CD4-positive, alpha-beta memory T cell (primary cell): Measurements from ENCODE around the gene DGKD. TPM values are rescaled to one million over a fixed set of nuclear protein-coding genes. Genes with fewer than 3 reads are reported as not detected.

Experiments
- CTCF ChIA-PET: fragments of 350-600 bp; sonication (Branson Sonifier 250); formaldehyde crosslinking; loops from one replicate; lab custom pipeline; 2021; ENCODE audit warnings: inconsistent platforms; ENCODE audit not compliant: partially characterized antibody; lab: Charles Lee
- POLR2A ChIA-PET: fragments of 350-600 bp; sonication (Branson Sonifier 250); formaldehyde crosslinking; loops from one replicate; lab custom pipeline; 2021; ENCODE audit not compliant: partially characterized antibody; lab: Charles Lee
- DNase-seq, 5 donors: peaks; one replicate each; pipeline versions ENCODE4 v3.0.0 to v3.0.0-alpha.2; 2020 to 2022; ENCODE audit warnings: mixed read lengths in 1 of 5
- H3K27ac ChIP-seq: one replicate; pipeline ENCODE4 v1.7.0; 2013; ENCODE audit warnings: low read depth, low read length
- H3K27me3 ChIP-seq: 2 replicates; pipeline ENCODE4 v1.7.0; 2013; ENCODE audit warnings: mild to moderate bottlenecking, low read length, moderate library complexity; ENCODE audit not compliant: insufficient read depth
- H3K36me3 ChIP-seq: 2 replicates; pipeline ENCODE4 v1.7.0; 2013; ENCODE audit warnings: mild to moderate bottlenecking, low read length, moderate library complexity; ENCODE audit not compliant: insufficient read depth
- H3K4me1 ChIP-seq: 2 replicates; pipeline ENCODE4 v1.7.0; 2013; ENCODE audit warnings: mild to moderate bottlenecking, low read length, moderate library complexity; ENCODE audit not compliant: insufficient read depth
- H3K4me3 ChIP-seq, 2 donors: one replicate each; pipeline ENCODE4 v1.7.0; 2013; ENCODE audit warnings: low read length in 2 of 2, mild to moderate bottlenecking in 1 of 2
- H3K9me3 ChIP-seq, 2 donors: one replicate each; pipeline ENCODE4 v1.7.0; 2013; ENCODE audit warnings: low read length in 2 of 2, control low read depth in 1 of 2; ENCODE audit not compliant: control insufficient read depth in 1 of 2
- H3K27ac Mint-ChIP-seq, 7 donors: one replicate each; pipeline ENCODE4 v1.8.0; 2020 to 2021; ENCODE audit warnings: mixed read lengths in 7 of 7, mild to moderate bottlenecking in 6 of 7, inconsistent platforms in 3 of 7, moderate library complexity in 3 of 7
- H3K27me3 Mint-ChIP-seq, 2 donors: one replicate each; pipeline ENCODE4 v1.8.0; 2020 to 2021; ENCODE audit warnings: mixed read lengths in 2 of 2
- H3K36me3 Mint-ChIP-seq, 2 donors: one replicate each; pipeline ENCODE4 v1.8.0; 2020 to 2021; ENCODE audit warnings: mixed read lengths in 2 of 2, inconsistent platforms in 1 of 2, mild to moderate bottlenecking in 1 of 2
- H3K4me1 Mint-ChIP-seq, 4 donors: one replicate each; pipeline ENCODE4 v1.8.0; 2020 to 2021; ENCODE audit warnings: mixed read lengths in 4 of 4, mild to moderate bottlenecking in 1 of 4
- H3K4me3 Mint-ChIP-seq, 8 donors: one replicate each; pipeline ENCODE4 v1.8.0; 2020 to 2021; ENCODE audit warnings: mixed read lengths in 8 of 8, mild to moderate bottlenecking in 7 of 8, moderate library complexity in 6 of 8, inconsistent platforms in 3 of 8
- H3K9me3 Mint-ChIP-seq, 8 donors: one replicate each; pipeline ENCODE4 v1.8.0; 2020 to 2021; ENCODE audit warnings: mixed read lengths in 8 of 8, mild to moderate bottlenecking in 5 of 8, inconsistent platforms in 3 of 8, moderate library complexity in 1 of 8
- intact Hi-C: fragments of 100-400 bp; cut with micrococcal nuclease; formaldehyde crosslinking; loops from one replicate; pipeline ENCODE4 v1.15.1; 2023
- polyA plus RNA-seq, 2 donors: library from polyadenylated mRNA; unstranded; fragments of 300-500 nt; fragmentation: Illumina TruSeq; gene quantifications; one replicate each; pipeline ENCODE4 v1.2.3, GENCODE V29; 2021
- total RNA-seq, 2 experiments: library from RNA; stranded (reverse); gene quantifications; one replicate each; pipeline ENCODE4 v1.2.3, GENCODE V29; 2021

The DGKD gene
- total and polyA plus RNA-seq, 4 experiments from 2014 or later: 8.9 to 136 (median 78.8) TPM

- H3K4me1 Mint-ChIP-seq: peaks cover 46 to 92% (median 73%) of the 10 kb centered on the region in 4 donors
- ChIA-PET POLR2A (interaction anchor here (1.0 to 9.5 kb wide), 5 partner anchors 10 to 149 kb away, joined by 3 to 225 read pairs (median 9); no protein-coding TSS in a partner anchor), CTCF (interaction anchor here (0.6 to 12.9 kb wide), 5 partner anchors 12 to 101 kb away, joined by 3 to 342 read pairs (median 4); no protein-coding TSS in a partner anchor)
- intact Hi-C loops: loop anchor here (1.0 kb wide), 2 partner anchors 13 to 34 kb away; no protein-coding TSS in a partner anchor
- peak overlapping the region; percentile 46 to 79 (median 72) for H3K4me3 Mint-ChIP-seq
- no peaks in the 10 kb centered on the region for H3K9me3 ChIP-seq
- H3K27ac ChIP-seq: peak overlapping the region; percentile 3
- peaks cover 0 to 3% (median 0%) of the 10 kb centered on the region in 8 donors for H3K9me3 Mint-ChIP-seq
- H3K4me1 ChIP-seq: peaks cover 66% of the 10 kb centered on the region
- H3K27me3 Mint-ChIP-seq: no peaks in the 10 kb centered on the region
- peaks cover 5 to 14% of the 10 kb centered on the region in 2 donors for H3K36me3 Mint-ChIP-seq
- H3K27ac Mint-ChIP-seq: peak overlapping the region; percentile 65 to 90 (median 87)
- peak; percentile 57 to 68 (median 58) for DNase-seq
- H3K4me3 ChIP-seq: peak overlapping the region in 1 of 2 donors; percentile 7
- no peaks in the 10 kb centered on the region for H3K36me3 ChIP-seq
- no peaks in the 10 kb centered on the region for H3K27me3 ChIP-seq
Observed at GRCh38 chr2:233409286-233409991, 55.1 kb downstream of the DGKD start.

GRCh38 chr2:233410196-233410760 lies 56.0 kb downstream of the DGKD start:
- H3K4me3 ChIP-seq: peak overlapping the region in 1 of 2 donors; percentile 7
- intact Hi-C loops: no loop called here
- H3K27me3 Mint-ChIP-seq: no peaks in the 10 kb centered on the region
- H3K4me1 Mint-ChIP-seq: peaks cover 49 to 95% (median 76%) of the 10 kb centered on the region in 4 donors
- H3K27ac ChIP-seq: peak overlapping the region; percentile 3
- H3K36me3 Mint-ChIP-seq: peaks cover 4 to 15% of the 10 kb centered on the region in 2 donors
- no peaks in the 10 kb centered on the region for H3K27me3 ChIP-seq
- CTCF ChIA-PET: interaction anchor here (0.6 to 12.9 kb wide), 5 partner anchors 11 to 101 kb away, joined by 3 to 342 read pairs (median 4); no protein-coding TSS in a partner anchor
- POLR2A ChIA-PET: interaction anchor here (0.6 to 9.5 kb wide), 8 partner anchors 9 to 581 kb away, joined by 3 to 225 read pairs (median 6); no protein-coding TSS in a partner anchor
- peaks cover 70% of the 10 kb centered on the region for H3K4me1 ChIP-seq
- peak overlapping the region in 7 of 8 donors; percentile 62 to 79 (median 75) for H3K4me3 Mint-ChIP-seq
- H3K9me3 ChIP-seq: no peaks in the 10 kb centered on the region
- peaks cover 0 to 3% (median 0%) of the 10 kb centered on the region in 8 donors for H3K9me3 Mint-ChIP-seq
- no peak for DNase-seq
- H3K27ac Mint-ChIP-seq: peak overlapping the region; percentile 25 to 90 (median 83)
- no peaks in the 10 kb centered on the region for H3K36me3 ChIP-seq

GRCh38 chr2:233411162-233411561 lies 56.9 kb downstream of the DGKD start:
- H3K4me1 Mint-ChIP-seq: peaks cover 53 to 97% (median 81%) of the 10 kb centered on the region in 4 donors
- no peaks in the 10 kb centered on the region for H3K36me3 ChIP-seq
- POLR2A ChIA-PET: interaction anchor here (0.7 to 9.5 kb wide), 4 partner anchors 8 to 143 kb away, joined by 3 to 225 read pairs (median 6); no protein-coding TSS in a partner anchor
- peaks cover 79% of the 10 kb centered on the region for H3K4me1 ChIP-seq
- no peak overlapping the region for H3K4me3 ChIP-seq
- H3K27ac Mint-ChIP-seq: peak overlapping the region in 6 of 7 donors; percentile 48 to 85 (median 74)
- no peaks in the 10 kb centered on the region for H3K27me3 ChIP-seq
- no peaks in the 10 kb centered on the region for H3K9me3 ChIP-seq
- CTCF ChIA-PET: no interaction called here
- peak overlapping the region in 4 of 8 donors; percentile 29 to 79 (median 74) for H3K4me3 Mint-ChIP-seq
- no peak for DNase-seq
- intact Hi-C loops: no loop called here
- no peak overlapping the region for H3K27ac ChIP-seq
- H3K27me3 Mint-ChIP-seq: no peaks in the 10 kb centered on the region
- peaks cover 0 to 3% (median 0%) of the 10 kb centered on the region in 8 donors for H3K9me3 Mint-ChIP-seq
- peaks cover 6 to 20% of the 10 kb centered on the region in 2 donors for H3K36me3 Mint-ChIP-seq

GRCh38 chr2:233412405-233412804 lies 58.1 kb downstream of the DGKD start:
- Mint-ChIP-seq H3K27me3 (no peaks in the 10 kb centered on the region), H3K36me3 (peaks cover 6 to 16% of the 10 kb centered on the region in 2 donors), H3K4me1 (peaks cover 57 to 95% (median 81%) of the 10 kb centered on the region in 4 donors), H3K9me3 (peaks cover 0 to 3% (median 0%) of the 10 kb centered on the region in 8 donors), H3K4me3 (no peak overlapping the region), H3K27ac (peak overlapping the region in 6 of 7 donors; percentile 15 to 65 (median 36))
- intact Hi-C loops: no loop called here
- no peaks in the 10 kb centered on the region for H3K36me3 ChIP-seq
- H3K4me3 ChIP-seq: no peak overlapping the region
- H3K4me1 ChIP-seq: peaks cover 92% of the 10 kb centered on the region
- no peak for DNase-seq
- H3K27ac ChIP-seq: no peak overlapping the region
- no peaks in the 10 kb centered on the region for H3K27me3 ChIP-seq
- CTCF ChIA-PET: interaction anchor here (2.2 to 18.3 kb wide), 3 partner anchors 8 to 30 kb away, joined by 4 to 342 read pairs (median 28); no protein-coding TSS in a partner anchor
- H3K9me3 ChIP-seq: no peaks in the 10 kb centered on the region
- POLR2A ChIA-PET: no interaction called here

- no peaks in the 10 kb centered on the region for H3K27me3 ChIP-seq
- Mint-ChIP-seq H3K27me3 (no peaks in the 10 kb centered on the region), H3K36me3 (peaks cover 6 to 16% of the 10 kb centered on the region in 2 donors), H3K4me1 (peaks cover 62 to 95% (median 84%) of the 10 kb centered on the region in 4 donors), H3K27ac (peak overlapping the region; percentile 75 to 90 (median 86)), H3K9me3 (peaks cover 0 to 3% (median 0%) of the 10 kb centered on the region in 8 donors), H3K4me3 (peak overlapping the region in 4 of 8 donors; percentile 33 to 66 (median 50))
- no peaks in the 10 kb centered on the region for H3K36me3 ChIP-seq
- peak overlapping the region; percentile 21 for H3K27ac ChIP-seq
- H3K4me1 ChIP-seq: peaks cover 98% of the 10 kb centered on the region
- no peak for DNase-seq
- no peak overlapping the region for H3K4me3 ChIP-seq
- ChIA-PET CTCF (interaction anchor here (0.7 to 18.3 kb wide), 4 partner anchors 9 to 807 kb away, joined by 3 to 342 read pairs (median 16); no protein-coding TSS in a partner anchor), POLR2A (no interaction called here)
- intact Hi-C loops: no loop called here
- H3K9me3 ChIP-seq: no peaks in the 10 kb centered on the region
Observed at GRCh38 chr2:233413046-233413445, 58.8 kb downstream of the DGKD start.

GRCh38 chr2:233413559-233414272 lies 59.4 kb downstream of the DGKD start:
- H3K4me1 Mint-ChIP-seq: peaks cover 64 to 95% (median 84%) of the 10 kb centered on the region in 4 donors
- no peaks in the 10 kb centered on the region for H3K27me3 Mint-ChIP-seq
- no peaks in the 10 kb centered on the region for H3K27me3 ChIP-seq
- peaks cover 7 to 16% of the 10 kb centered on the region in 2 donors for H3K36me3 Mint-ChIP-seq
- POLR2A ChIA-PET: interaction anchor here (1.0 kb wide), 1 partner anchor 13 kb away, joined by 3 read pairs; no protein-coding TSS in a partner anchor
- peak in 3 of 5 donors; percentile 22 to 73 (median 30) for DNase-seq
- peak overlapping the region in 6 of 8 donors; percentile 10 to 80 (median 54) for H3K4me3 Mint-ChIP-seq
- CTCF ChIA-PET: interaction anchor here (2.2 to 18.3 kb wide), 3 partner anchors 9 to 29 kb away, joined by 4 to 342 read pairs (median 28); no protein-coding TSS in a partner anchor
- no peaks in the 10 kb centered on the region for H3K9me3 ChIP-seq
- H3K27ac Mint-ChIP-seq: peak overlapping the region; percentile 75 to 90 (median 87)
- intact Hi-C loops: no loop called here
- peak overlapping the region; percentile 21 for H3K27ac ChIP-seq
- no peaks in the 10 kb centered on the region for H3K36me3 ChIP-seq
- H3K9me3 Mint-ChIP-seq: peaks cover 0 to 3% (median 0%) of the 10 kb centered on the region in 8 donors
- peaks cover 99% of the 10 kb centered on the region for H3K4me1 ChIP-seq
- H3K4me3 ChIP-seq: no peak overlapping the region
